Upper lobe of left lung (tissue), 4 donors: ENCODE measurements around the gene TMEM203.

ENCODE experiments used
- EP300 ChIP-seq, 4 donors: sonication (generic); formaldehyde crosslinking; IDR thresholded peaks; one replicate each; pipeline ENCODE4 v1.5.1; 2017; ENCODE audit warnings: antibody characterized with exemption in 4 of 4, control low read depth in 2 of 4
- POLR2A ChIP-seq, 4 donors: fragments of 450-650 bp; IDR thresholded peaks; one replicate each; pipeline ENCODE4 v1.5.1; 2016 to 2017; ENCODE audit warnings: antibody characterized with exemption in 4 of 4, mild to moderate bottlenecking in 2 of 4
- POLR2AphosphoS5 ChIP-seq, 2 donors: sonication (generic); formaldehyde crosslinking; IDR thresholded peaks; one replicate each; pipeline ENCODE4 v1.5.1; 2017; ENCODE audit warnings: antibody characterized with exemption in 2 of 2
- TF ChIP-seq, protein P1 (sequence below), 6 experiments: fragments of 450-650 bp in 4 of 6; fragments of 200-600 bp in 2 of 6; sonication (generic) in 2 of 6; IDR thresholded peaks; one replicate each; pipeline ENCODE4 v1.5.1; 2016 to 2019; ENCODE audit warnings: antibody characterized with exemption in 6 of 6

DNA sequence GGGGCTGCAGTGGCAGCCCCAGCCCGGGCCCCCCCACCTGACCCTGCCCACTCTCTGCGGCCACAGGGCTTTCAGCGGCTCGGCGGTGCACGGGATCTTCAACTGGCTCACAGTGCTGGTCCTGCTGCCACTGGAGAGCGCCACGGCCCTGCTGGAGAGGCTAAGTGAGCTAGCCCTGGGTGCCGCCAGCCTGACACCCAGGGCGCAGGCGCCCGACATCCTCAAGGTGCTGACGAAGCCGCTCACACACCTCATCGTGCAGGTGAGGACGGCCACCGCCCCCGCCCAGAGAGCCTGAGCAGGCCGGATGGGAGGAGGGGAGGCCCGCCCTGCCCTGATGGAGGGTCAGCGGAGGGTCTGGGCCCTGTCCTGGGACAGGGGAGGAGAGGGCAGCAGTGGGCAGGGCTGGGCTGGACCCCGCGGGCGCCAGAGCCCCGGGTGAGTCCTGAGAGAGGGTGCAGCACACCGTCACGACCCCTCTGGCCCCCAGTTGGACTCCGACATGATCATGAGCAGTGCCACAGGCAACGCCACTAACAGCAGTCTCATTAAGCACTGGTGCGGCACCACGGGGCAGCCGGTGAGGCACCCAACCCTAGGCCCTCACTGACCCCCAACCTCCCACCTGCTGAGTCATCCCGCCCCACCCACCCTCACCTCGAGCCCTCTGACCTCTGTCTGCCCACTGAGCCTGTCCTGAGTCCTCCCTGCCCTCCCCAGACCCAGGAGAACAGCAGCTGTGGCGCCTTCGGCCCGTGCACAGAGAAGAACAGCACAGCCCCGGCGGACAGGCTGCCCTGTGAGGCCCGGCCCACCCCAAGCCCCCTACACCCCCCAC, 27.9 kb upstream of the TMEM203 start:
- TF ChIP-seq POLR2AphosphoS5 (IDR thresholded peaks at IDR 0.05) (no peak), POLR2A (IDR thresholded peaks at IDR 0.05) (no peak), EP300 (IDR thresholded peaks at IDR 0.05) (no peak)
- TF ChIP-seq, protein P1, sequence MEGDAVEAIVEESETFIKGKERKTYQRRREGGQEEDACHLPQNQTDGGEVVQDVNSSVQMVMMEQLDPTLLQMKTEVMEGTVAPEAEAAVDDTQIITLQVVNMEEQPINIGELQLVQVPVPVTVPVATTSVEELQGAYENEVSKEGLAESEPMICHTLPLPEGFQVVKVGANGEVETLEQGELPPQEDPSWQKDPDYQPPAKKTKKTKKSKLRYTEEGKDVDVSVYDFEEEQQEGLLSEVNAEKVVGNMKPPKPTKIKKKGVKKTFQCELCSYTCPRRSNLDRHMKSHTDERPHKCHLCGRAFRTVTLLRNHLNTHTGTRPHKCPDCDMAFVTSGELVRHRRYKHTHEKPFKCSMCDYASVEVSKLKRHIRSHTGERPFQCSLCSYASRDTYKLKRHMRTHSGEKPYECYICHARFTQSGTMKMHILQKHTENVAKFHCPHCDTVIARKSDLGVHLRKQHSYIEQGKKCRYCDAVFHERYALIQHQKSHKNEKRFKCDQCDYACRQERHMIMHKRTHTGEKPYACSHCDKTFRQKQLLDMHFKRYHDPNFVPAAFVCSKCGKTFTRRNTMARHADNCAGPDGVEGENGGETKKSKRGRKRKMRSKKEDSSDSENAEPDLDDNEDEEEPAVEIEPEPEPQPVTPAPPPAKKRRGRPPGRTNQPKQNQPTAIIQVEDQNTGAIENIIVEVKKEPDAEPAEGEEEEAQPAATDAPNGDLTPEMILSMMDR (IDR thresholded peaks at IDR 0.05): no peak
